Measurements from ENCODE around the gene SPSB4. TPM values are rescaled to one million over a fixed set of nuclear protein-coding genes. Genes with fewer than 3 reads are reported as not detected.

SPSB4 gene
- polyA plus RNA-seq, 4 donors, result 16.1 to 20.2 (median 17.2) TPM

GRCh38 chr3:141072950-141073349 lies 21.8 kb downstream of the SPSB4 start:
- no peak for DNase-seq (ENCODE audit: low read depth in 4 of 4, low spot score in 3 of 4)

- no peak for DNase-seq (ENCODE audit: low read depth in 4 of 4, low spot score in 3 of 4)
Observed at GRCh38 chr3:141073580-141073979, 22.4 kb downstream of the SPSB4 start.

DNA sequence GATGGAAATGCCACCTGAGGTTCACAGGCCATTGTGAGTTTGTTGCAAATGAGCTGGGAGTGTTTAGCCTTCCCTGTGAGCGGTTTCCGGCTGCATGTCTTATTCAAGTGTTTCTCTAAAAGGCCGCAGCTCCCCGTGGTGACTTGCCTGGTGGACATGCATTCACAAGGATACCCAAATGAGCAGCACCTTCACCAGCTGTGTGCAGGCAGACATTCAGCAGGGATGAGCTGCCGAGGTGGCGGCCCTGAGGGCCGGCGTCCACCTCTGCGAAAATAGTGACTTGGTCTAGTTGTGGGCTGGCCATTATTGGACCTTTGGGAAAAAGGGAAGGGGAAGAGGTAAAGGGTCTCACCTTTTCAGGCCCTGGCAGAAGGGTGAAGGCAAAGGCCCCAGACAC lies 23.4 kb downstream of the SPSB4 start:
- no peak for DNase-seq (ENCODE audit: low read depth in 4 of 4, low spot score in 3 of 4)

DNA sequence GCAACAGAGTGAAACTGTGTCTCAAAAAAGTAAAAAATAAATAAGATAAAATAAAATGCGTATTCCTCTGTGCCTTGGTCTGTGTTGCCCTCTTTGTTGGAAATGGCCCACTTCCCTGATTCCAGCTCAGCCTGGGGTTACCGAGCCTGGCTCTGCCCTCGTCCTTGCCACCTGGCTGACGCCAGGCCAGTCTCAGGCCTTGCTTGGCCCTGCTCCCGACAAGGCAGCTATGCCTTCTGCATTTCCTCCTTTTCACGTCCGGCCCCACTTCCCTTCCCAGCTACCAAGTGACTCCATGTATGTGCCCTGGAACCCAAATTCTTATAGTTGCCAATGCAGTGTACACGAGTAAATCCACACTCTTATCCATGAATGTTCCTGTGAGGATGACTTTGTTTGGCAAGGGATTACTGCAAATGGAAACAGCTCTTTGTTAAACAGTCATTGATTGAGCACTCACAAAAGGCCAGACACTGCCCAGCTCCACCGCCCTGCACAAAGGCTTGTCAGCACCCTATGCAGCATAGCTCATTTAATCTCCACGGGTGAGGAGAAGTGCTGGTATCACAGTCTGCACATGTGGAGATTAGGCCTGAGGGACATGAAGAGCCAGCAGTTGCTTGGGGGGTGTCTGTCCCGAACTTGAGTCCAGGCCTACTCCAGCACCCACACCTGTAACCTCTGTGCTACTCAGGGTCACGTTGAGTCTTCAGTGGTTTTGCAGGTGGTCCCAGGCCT lies 25.1 kb downstream of the SPSB4 start:
- DNase-seq (ENCODE audit: low read depth in 4 of 4, low spot score in 3 of 4), result no peak

- peak in 3 of 4 donors; percentile 65 to 74 (median 73) for DNase-seq (ENCODE audit: low read depth in 4 of 4, low spot score in 3 of 4)
Observed at GRCh38 chr3:141076797-141077571, 25.8 kb downstream of the SPSB4 start.

DNA sequence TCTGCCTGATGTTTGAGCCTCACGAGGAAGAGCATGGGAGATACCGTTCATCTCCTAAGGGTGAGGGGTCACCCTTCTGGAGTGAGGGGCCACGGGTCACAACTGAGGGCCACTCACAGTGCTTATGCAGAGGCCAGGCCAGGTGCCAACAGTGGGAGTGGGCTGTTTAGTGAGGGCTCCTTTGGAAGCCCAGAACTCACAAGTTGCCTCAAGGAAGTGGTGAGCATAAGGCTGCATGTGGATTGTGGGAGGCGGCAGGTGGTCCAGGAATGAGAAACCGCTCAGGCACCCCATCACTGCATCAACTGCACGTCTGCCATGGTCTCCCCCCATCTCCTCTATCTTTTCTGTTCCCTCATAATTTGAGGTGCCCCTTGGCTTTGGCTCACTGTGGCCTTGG lies 26.5 kb downstream of the SPSB4 start:
- no peak for DNase-seq (ENCODE audit: low read depth in 4 of 4, low spot score in 3 of 4)

- DNase-seq (ENCODE audit: low read depth in 4 of 4, low spot score in 3 of 4), result no peak
Observed at GRCh38 chr3:141078200-141078599, 27.1 kb downstream of the SPSB4 start.

GRCh38 chr3:141080431-141080830 lies 29.3 kb downstream of the SPSB4 start:
- no peak for DNase-seq (ENCODE audit: low read depth in 4 of 4, low spot score in 3 of 4)

DNA sequence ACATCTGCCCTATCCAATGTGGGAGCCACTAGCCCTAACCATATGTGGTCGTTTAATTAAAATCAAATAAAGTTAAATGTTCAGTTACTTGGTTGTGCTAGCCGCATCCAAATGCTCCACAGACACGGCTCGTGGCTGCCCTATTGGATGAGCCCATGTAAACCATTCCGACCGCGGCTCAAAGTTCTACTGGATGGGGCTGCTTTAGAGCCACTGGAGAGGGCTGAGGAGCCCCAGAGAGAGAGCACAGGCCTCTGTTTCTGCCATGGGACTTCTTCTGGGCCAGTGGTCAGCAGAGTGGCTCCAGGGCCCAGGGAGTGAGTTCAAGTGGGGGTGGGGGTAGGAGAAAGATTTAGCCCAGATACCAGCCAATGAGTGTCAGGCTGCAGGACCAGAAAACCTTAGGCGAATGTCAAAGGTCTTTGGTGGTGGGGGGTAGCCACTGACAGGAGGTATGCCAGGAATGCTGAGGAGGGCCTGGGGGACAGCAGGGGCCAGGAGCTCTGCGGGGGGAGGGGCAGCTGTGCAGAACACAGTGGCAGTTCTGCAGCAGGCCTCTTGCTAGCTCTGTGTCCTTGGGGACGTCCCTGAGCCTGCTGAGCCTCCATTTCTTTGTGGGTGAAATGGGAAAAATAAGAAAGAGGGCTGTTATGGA lies 30.1 kb downstream of the SPSB4 start:
- DNase-seq (ENCODE audit: low read depth in 4 of 4, low spot score in 3 of 4), result no peak

GRCh38 chr3:141082064-141082463 lies 30.9 kb downstream of the SPSB4 start:
- no peak for DNase-seq (ENCODE audit: low read depth in 4 of 4, low spot score in 3 of 4)

DNA sequence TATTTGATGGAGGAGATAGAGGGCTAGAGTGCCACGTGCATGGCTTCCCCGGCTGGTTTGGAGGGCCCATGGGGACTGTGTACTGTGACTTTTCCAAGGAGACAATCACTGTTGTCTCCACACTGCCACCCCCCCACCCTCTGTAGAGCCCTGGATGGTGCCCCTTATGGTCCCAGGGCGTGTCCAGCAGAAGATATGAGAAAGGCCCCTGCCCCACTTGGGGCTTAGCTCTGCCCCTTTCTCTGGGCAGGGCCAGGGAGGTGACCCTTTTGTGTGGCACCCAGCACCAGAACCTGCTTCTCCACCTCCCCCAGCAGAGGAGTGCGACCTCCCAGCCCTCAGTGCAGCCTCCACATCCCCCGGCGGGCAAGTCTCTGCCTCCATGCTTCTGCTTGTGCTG lies 32.1 kb downstream of the SPSB4 start:
- DNase-seq (ENCODE audit: low read depth in 4 of 4, low spot score in 3 of 4), result no peak

GRCh38 chr3:141083836-141084649 lies 32.9 kb downstream of the SPSB4 start:
- DNase-seq (ENCODE audit: low read depth in 4 of 4, low spot score in 3 of 4), result no peak

DNA sequence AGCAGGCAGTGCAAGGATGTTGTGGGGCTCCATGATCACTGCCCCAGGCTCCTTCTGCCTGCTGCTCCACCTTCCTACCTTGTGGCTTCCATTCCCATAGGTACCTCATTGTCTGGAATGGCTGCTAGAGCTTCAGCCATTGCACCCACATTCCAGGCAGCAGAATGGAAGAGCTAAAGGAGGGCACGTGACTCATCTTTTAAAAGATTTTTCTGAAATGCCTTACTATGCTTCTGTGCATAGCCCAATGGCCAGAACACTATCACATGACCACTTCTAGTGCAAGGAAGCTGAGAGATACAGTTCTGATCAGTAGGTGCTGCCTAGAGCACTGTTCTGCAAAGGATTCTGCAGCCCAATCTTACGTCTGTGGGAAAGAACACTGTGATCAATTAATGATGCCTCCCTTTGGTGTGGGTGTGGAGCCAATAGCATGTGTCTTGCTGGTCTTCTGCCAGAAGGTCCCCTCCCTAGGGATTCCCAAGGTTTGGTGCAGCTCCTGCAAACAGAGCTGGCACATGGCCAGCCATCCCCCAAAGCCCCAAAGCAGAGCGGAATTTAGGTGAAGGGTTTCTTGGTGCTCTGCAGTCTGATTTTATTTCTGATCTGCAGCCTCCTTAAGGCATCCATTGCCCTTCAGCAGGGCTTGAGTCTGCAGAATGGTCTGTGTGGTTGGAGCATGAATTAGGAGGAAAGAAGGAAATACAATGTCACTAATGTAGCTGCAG lies 34.4 kb downstream of the SPSB4 start:
- DNase-seq (ENCODE audit: low read depth in 4 of 4, low spot score in 3 of 4), result no peak

- no peak for DNase-seq (ENCODE audit: low read depth in 4 of 4, low spot score in 3 of 4)
Observed at GRCh38 chr3:141086188-141086587, 35.0 kb downstream of the SPSB4 start.

DNA sequence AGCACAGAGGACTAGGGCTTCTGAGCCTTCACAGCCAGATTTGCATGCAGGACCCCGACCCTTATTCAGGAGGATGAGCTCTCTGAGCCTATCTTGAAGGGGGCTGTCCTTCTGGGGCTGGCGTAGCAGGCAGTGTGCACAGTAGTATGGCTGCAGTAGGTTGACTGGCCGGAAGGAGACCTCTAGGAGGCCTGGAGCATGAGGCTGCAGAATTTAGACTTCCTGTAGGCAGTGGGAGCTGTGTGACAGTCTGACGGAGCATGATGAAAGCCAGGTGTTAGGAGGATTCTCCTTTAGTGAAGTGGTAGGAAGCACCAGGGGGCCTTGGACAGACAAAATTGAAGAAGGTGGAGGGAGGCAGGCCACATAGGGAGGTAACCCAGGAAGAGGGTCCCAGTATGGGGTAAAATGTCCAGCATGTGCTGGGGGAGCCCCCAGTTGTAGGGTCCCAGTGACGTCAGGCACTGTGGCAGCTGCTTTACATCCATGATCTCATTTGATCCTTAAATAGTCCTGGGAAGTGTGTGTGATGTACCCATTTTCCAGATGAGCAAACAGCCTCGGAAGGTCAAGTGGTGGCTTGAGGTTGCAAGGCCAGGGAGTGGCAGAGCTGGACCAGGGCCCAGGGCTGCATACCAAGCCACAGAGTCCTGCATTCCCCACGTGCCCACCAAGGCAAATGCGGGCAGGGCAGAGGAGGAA lies 36.1 kb downstream of the SPSB4 start:
- no peak for DNase-seq (ENCODE audit: low read depth in 4 of 4, low spot score in 3 of 4)

- no peak for DNase-seq (ENCODE audit: low read depth in 4 of 4, low spot score in 3 of 4)
Observed at GRCh38 chr3:141087778-141088130, 36.6 kb downstream of the SPSB4 start.

DNA sequence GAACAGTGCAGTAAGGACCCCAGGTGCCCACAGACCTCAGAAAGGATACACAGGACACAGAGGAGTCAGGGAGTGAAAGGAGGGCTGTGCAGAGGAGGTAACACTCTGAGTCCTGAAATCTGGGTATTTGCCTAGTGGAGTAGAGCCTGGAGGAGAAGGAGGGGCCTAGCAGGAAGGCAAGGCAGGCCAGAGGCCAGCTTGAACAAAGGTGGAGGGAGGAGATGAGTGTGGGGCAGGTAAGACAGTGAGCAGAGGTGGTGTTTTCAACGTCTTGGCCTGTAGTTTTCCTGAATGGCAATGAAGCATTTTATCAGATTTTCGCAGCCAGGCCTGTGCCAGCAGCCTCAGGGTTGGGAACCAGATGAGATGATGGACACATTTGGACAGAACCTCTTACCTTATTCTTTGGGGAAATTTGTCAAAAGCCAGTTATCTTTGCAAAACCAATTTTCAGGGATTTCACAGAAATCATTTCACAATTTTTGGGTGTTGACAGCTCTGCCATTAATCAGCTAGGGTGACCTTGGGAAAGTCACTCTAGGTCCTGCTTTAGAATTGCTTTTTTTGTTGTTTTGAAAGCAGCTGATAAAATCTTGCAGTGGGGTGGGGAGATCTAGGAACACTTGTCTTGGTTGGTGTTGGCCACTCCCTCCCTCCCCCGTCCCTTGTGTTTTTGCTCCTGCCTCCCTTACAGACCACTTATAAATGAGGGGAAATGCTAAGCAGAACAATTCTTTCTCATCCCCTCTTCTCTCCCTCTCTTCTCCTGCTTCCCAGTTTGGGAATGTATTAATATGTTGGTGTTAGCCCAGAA lies 38.4 kb downstream of the SPSB4 start:
- no peak for DNase-seq (ENCODE audit: low read depth in 4 of 4, low spot score in 3 of 4)

DNA sequence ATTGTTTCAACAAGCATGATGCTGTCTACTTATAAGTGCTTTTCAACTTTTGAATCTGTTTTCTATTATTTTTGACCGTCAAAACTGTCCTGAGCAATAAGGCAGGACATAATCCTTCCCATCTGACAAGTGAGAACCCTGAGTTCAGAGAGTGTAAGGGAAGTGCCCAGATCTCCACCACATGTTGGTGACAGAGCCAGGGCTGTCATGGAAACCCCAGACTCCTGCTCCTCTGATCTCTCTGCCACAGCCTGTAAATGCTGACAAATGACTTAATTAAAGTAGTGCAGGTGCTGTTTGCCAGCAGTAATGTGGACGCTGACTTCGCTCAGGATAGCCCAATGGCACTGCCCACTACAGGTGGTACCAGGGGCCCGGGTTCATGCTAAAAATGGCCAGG lies 40.3 kb downstream of the SPSB4 start:
- no peak for DNase-seq (ENCODE audit: low read depth in 4 of 4, low spot score in 3 of 4)

DNA sequence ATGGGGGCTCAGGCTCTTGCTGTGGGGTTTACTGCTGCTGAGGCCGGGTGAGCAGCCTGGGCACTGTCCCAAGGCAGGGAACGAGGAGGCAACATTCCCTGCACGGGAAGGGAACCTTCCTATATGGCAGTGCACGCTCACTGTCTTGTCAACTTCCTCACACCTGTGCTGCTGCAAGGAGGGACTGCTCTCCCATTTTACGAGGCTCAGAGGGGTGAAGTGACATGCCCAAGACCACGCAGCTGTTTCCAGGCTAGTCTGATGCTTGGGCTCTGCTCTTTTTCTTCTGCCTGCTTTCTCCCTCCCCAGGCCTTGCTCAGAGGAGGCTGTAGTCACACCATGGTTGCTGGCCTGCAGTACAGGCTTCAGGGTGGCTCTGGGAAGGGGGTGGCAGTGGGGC lies 41.5 kb downstream of the SPSB4 start:
- DNase-seq (ENCODE audit: low read depth in 4 of 4, low spot score in 3 of 4), result no peak
